Measurements from ENCODE around the gene WDR31.

Gene WDR31

GRCh38 chr9:113373256-113373655 is 33.2 kb upstream of the WDR31 start:
- ChIA-PET CTCF (interaction anchor here (0.6 kb wide), 2 partner anchors 218 to 923 kb away, joined by 3 to 7 read pairs; no protein-coding TSS in a partner anchor), POLR2A (interaction anchor here (0.7 to 1.0 kb wide), 2 partner anchors 16 to 25 kb away, joined by 4 read pairs; no protein-coding TSS in a partner anchor)
- TF ChIP-seq RBAK (tag by site-specific recombination; IDR thresholded peaks at IDR 0.05), result no peak
- no peak for TF ChIP-seq ZNF18 (tag by site-specific recombination; IDR thresholded peaks at IDR 0.05)
- TF ChIP-seq IKZF3 (tag by site-specific recombination; IDR thresholded peaks at IDR 0.05), result no peak
- TF ChIP-seq ZNF354C (tag by site-specific recombination; IDR thresholded peaks at IDR 0.05; ENCODE audit: borderline replicate concordance, low read depth), result no peak
- TF ChIP-seq TSHZ1 (tag by site-specific recombination; IDR thresholded peaks at IDR 0.05; ENCODE audit: borderline replicate concordance), result no peak
- TF ChIP-seq ZNF311 (tag by site-specific recombination; IDR thresholded peaks at IDR 0.05; ENCODE audit: borderline replicate concordance), result no peak
- TF ChIP-seq ZNF791 (tag by site-specific recombination; IDR thresholded peaks at IDR 0.05), result no peak
- TF ChIP-seq ZNF433 (tag by site-specific recombination; IDR thresholded peaks at IDR 0.05; ENCODE audit: low read depth), result no peak
- TF ChIP-seq, protein P1, sequence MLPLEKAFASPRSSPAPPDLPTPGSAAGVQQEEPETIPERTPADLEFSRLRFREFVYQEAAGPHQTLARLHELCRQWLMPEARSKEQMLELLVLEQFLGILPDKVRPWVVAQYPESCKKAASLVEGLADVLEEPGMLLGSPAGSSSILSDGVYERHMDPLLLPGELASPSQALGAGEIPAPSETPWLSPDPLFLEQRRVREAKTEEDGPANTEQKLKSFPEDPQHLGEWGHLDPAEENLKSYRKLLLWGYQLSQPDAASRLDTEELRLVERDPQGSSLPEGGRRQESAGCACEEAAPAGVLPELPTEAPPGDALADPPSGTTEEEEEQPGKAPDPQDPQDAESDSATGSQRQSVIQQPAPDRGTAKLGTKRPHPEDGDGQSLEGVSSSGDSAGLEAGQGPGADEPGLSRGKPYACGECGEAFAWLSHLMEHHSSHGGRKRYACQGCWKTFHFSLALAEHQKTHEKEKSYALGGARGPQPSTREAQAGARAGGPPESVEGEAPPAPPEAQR (tag by site-specific recombination; IDR thresholded peaks at IDR 0.05), result no peak
- TF ChIP-seq CTCF (tag by site-specific recombination; IDR thresholded peaks at IDR 0.05), result no peak
- no peak for TF ChIP-seq ZBTB8A (tag by site-specific recombination; IDR thresholded peaks at IDR 0.05)
- H3K36me3 ChIP-seq (ENCODE audit: control insufficient read depth in 2 of 2, insufficient read depth in 1 of 2, low read length in 2 of 2), result peaks cover 0 to 32% of the 10 kb centered on the region in 2 experiments; a peak in 2 of 3 replicates
- no peak overlapping the region for H3K4me3 ChIP-seq (ENCODE audit: low read depth, low read length)
- H3K27ac ChIP-seq (ENCODE audit: extremely low read depth, low read depth, low read length), result no peak overlapping the region
- H3K9me3 ChIP-seq (ENCODE audit: control insufficient read depth, insufficient read depth, low read depth, low read length), result no peaks in the 10 kb centered on the region
- H3K4me1 ChIP-seq (ENCODE audit: control insufficient read depth, insufficient read depth, low read length), result peaks cover 3% of the 10 kb centered on the region; the same call in 1 of the 2 replicates

DNA sequence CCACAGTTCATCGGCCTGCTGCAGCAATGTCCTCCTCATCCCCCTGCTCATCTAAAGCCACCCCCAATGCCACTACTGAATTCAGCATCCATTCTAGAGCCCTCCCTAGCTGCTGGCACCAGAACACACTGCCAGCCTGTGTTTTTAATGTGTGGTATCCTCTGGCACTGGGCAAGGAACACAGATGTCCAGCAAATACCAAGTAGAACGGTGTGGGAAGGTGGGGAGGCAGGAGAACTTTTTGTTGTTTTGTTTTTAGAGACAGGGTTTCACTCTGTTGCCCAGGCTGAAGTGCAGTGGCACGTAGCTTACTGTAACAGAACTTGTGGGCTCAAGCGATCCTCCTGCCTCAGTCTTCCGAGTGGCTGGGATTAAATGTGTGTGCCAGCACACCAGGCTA is 32.0 kb upstream of the WDR31 start:
- no peaks in the 10 kb centered on the region for H3K4me1 ChIP-seq (ENCODE audit: control insufficient read depth, insufficient read depth, low read length)
- ChIA-PET POLR2A (no interaction called here), CTCF (interaction anchor here (0.6 kb wide), 1 partner anchor 55 kb away, joined by 4 read pairs; no protein-coding TSS in a partner anchor)
- no peak overlapping the region for H3K4me3 ChIP-seq (ENCODE audit: low read depth, low read length)
- no peaks in the 10 kb centered on the region for H3K9me3 ChIP-seq (ENCODE audit: control insufficient read depth, insufficient read depth, low read depth, low read length)
- no peak overlapping the region for H3K27ac ChIP-seq (ENCODE audit: extremely low read depth, low read depth, low read length)
- no peak for TF ChIP-seq HOXC10 (CRISPR knock-in tag; IDR thresholded peaks at IDR 0.05)
- no peak for TF ChIP-seq SP7 (tag by site-specific recombination; IDR thresholded peaks at IDR 0.05)
- no peak for TF ChIP-seq ZNF518A (tag by site-specific recombination; conservative IDR thresholded peaks at IDR 0.05; ENCODE audit: low read depth)
- H3K36me3 ChIP-seq (ENCODE audit: control insufficient read depth in 2 of 2, insufficient read depth in 1 of 2, low read length in 2 of 2), result peaks cover 0 to 32% of the 10 kb centered on the region in 2 experiments; a peak in 2 of 3 replicates

All from HEK293 (cell line).